ENCODE results near the gene RSPRY1.

RSPRY1 gene

DNA sequence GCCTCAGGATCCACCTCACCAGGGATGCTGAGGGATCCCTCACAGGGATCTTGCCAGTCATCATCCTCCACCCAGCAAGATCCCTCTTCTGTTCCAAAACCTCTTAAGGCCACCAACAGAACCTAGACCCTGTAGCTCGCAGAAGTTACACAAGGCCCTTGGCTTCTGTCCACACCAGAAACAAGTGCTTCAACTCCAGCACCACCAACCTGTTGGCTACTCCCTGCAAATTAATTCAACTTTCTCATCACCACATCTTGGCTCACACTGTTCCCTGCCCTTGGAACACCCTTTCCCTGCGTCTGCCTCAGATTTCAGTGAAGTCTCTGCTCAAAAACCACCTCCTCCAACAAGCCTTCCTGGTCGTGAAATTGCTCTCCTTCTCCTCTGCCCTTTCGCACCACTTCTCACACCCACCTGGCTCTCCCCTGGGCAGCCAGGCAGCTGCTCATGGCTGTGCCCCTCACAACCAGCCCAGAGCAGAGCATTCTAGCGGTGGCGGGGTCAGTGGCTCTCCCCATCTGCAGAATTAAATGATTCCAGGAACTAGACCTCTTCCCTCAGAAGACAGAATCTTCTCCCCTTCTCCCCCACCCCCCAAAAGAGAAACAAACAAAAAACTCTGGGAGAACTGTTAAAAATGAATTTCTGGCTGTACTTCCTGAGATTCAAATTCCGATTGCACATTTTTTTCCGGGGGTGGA, 96.5 kb downstream of the RSPRY1 start:
- Histone ChIP-seq H3K27me3 (replicated peaks; ENCODE audit: control insufficient read depth, insufficient read depth, low read length) (peaks cover 35% of the 10 kb centered on the region), H3K36me3 (ENCODE audit: control insufficient read depth, insufficient read depth, low read length, severe bottlenecking) (no peaks in the 10 kb centered on the region), H3K9me3 (ENCODE audit: control insufficient read depth, low read length) (no peaks in the 10 kb centered on the region), H3K4me3 (ENCODE audit: low read length) (no peak overlapping the region), H3K9ac (ENCODE audit: low read length) (no peak overlapping the region), H3K4me1 (ENCODE audit: control insufficient read depth, insufficient read depth, low read length) (peaks cover 6% of the 10 kb centered on the region)
- DNase-seq (ENCODE audit: low read depth) = no peak

DNA sequence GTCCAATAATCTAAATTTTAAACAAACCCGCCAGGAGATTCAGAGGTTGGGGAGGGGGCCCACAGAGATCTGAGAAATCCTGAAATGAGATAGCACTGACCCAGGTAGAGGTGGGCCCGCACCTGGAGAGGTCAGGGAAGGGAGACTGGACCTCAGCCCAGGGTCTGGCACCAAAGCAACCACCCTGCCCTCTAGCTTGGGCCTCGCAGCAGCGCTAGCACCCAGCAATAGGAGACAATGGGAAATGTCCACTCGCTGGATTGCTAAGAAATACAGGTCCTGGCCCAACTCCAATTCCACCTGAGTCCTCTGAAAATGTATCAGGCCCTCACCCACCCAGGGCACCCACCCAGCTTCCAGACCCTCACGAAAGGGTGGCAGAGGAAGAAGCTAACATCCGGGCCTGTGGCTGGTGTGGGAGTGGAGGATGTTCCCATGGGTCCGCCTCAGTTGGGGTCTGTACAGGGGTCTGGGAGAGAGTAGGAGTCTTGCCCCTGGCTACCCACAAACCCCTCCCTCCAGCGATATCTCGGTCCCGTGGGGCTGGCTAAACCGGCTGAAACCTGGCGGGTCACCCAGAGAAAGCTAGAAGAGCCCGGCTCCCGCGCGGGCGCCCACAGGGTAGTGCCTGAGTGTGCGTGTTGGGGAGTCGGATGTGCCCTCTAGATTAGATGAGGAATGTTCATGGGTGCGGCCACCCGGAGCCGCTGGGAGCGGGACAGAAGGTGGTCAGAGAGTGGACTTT, 97.3 kb downstream of the RSPRY1 start:
- H3K27me3 ChIP-seq (replicated peaks; ENCODE audit: control insufficient read depth, insufficient read depth, low read length) = peaks cover 35% of the 10 kb centered on the region
- H3K36me3 ChIP-seq (ENCODE audit: control insufficient read depth, insufficient read depth, low read length, severe bottlenecking) = no peaks in the 10 kb centered on the region
- H3K9me3 ChIP-seq (ENCODE audit: control insufficient read depth, low read length) = no peaks in the 10 kb centered on the region
- H3K4me3 ChIP-seq (ENCODE audit: low read length) = no peak overlapping the region
- peaks cover 5% of the 10 kb centered on the region for H3K4me1 ChIP-seq (ENCODE audit: control insufficient read depth, insufficient read depth, low read length)
- H3K9ac ChIP-seq (ENCODE audit: low read length) = no peak overlapping the region
- no peak for DNase-seq (ENCODE audit: low read depth)

DNA sequence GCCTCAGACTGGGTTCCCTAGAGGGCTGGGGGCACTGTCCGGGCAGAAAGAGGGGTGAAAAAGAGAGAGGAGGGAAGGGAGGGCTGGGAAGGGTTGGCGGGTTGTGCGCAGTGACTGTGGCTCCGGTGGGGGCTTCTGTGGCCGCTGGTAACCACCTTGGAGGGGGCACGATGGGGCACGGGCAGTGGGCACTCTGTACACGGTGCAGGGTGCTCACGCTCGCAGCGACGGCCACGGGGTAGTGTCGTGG, 97.8 kb downstream of the RSPRY1 start:
- H3K27me3 ChIP-seq (replicated peaks; ENCODE audit: control insufficient read depth, insufficient read depth, low read length) = peaks cover 35% of the 10 kb centered on the region
- DNase-seq (ENCODE audit: low read depth) = no peak
- H3K9ac ChIP-seq (ENCODE audit: low read length) = no peak overlapping the region
- no peaks in the 10 kb centered on the region for H3K36me3 ChIP-seq (ENCODE audit: control insufficient read depth, insufficient read depth, low read length, severe bottlenecking)
- no peaks in the 10 kb centered on the region for H3K9me3 ChIP-seq (ENCODE audit: control insufficient read depth, low read length)
- no peak overlapping the region for H3K4me3 ChIP-seq (ENCODE audit: low read length)
- peaks cover 5% of the 10 kb centered on the region for H3K4me1 ChIP-seq (ENCODE audit: control insufficient read depth, insufficient read depth, low read length)

DNA sequence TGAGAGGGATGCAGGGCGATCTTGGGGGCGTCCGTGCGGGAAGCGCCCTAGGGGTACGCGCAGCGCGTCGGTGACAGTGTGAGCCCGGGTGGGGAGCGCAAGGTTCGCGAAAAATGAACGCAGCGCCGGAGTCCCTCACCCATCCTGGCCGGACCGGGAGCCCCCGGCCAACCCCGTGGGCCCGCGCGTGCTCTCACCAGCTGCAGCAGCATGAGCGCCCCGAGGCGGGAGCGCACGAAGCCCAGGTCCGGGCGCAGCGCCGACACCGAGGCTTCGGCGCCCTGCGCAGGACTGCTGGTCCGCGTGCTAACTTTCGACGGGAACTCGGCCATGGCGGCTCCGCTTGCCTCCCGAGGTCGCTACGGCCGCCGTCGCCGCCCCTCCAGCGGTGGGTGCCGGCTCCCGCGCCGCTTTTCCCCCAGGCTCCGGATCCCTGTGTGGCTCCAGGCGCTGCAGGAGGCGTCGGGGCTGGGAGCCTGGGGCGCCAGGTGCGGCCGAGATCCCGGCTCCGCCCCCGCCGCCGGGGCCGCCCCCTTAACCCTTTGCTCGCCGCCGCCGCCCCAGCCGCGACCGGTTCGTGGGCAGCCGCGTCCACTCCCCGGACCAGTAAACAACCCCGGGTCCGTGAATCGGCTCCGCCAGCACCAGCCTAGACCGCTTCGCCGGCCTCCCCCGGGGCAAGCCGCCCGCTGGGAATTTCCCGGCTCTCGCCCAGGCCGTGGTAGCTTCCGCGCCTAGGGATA, 98.3 kb downstream of the RSPRY1 start, which contains the start of gene PLLP:
TSS of gene PLLP (minus strand) at position 464 of the 743 bp plus-strand sequence. CDS start at position 332, 132 bp downstream.
- peak within 1 kb of the TSS; percentile 70 for H3K4me3 ChIP-seq (ENCODE audit: low read length)
- H3K36me3 ChIP-seq (ENCODE audit: control insufficient read depth, insufficient read depth, low read length, severe bottlenecking) = no peaks in the 10 kb centered on the region
- DNase-seq (ENCODE audit: low read depth) = peak; percentile 61
- peaks cover 5% of the 10 kb centered on the region for H3K4me1 ChIP-seq (ENCODE audit: control insufficient read depth, insufficient read depth, low read length)
- peaks cover 35% of the 10 kb centered on the region for H3K27me3 ChIP-seq (replicated peaks; ENCODE audit: control insufficient read depth, insufficient read depth, low read length)
- no peak within 1 kb of the TSS for H3K9ac ChIP-seq (ENCODE audit: low read length)
- H3K9me3 ChIP-seq (ENCODE audit: control insufficient read depth, low read length) = no peaks in the 10 kb centered on the region

DNA sequence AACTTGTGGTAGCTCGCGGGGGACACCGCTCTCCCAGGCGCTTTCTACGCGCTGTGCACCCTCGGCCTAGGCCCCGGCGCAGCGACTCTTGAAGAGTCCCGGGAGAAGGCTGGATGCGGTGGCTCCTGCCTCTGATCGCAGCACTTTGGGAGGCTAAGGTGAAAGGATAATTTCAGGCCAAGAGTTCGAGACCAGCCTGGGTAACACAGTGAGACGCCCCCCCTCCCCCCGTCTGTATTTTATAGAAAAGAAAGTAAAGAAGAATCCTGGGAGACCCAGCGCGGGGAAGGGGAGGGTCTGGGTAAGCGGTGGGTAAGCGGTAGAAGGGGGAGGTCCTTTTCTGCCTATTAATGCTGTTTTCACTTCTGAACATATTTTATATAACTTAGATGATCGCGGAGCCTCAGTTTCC, 98.8 kb downstream of the RSPRY1 start:
- Histone ChIP-seq H3K9ac (ENCODE audit: low read length) (no peak overlapping the region), H3K27me3 (replicated peaks; ENCODE audit: control insufficient read depth, insufficient read depth, low read length) (peaks cover 35% of the 10 kb centered on the region), H3K4me1 (ENCODE audit: control insufficient read depth, insufficient read depth, low read length) (peaks cover 7% of the 10 kb centered on the region), H3K36me3 (ENCODE audit: control insufficient read depth, insufficient read depth, low read length, severe bottlenecking) (no peaks in the 10 kb centered on the region), H3K4me3 (ENCODE audit: low read length) (peak overlapping the region; percentile 70), H3K9me3 (ENCODE audit: control insufficient read depth, low read length) (no peaks in the 10 kb centered on the region)
- DNase-seq (ENCODE audit: low read depth) = no peak

DNA sequence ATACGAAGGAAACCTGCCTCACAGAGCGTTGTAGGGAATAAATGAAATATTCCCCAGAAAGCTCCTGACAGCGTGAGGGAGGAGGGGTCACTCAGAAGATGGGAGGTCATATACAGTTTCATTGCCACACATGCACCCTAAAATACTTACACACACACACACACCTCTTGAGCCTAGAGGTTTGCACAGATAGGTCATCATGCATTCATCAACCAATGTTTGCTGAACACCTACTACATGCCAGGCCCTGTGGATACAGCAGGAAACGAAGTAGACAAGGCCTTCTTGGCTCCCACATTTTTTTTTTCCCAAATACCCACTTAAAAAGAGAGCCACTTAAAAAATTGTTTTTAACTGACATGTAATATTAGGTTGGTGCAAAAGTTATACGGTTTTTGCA, 99.2 kb downstream of the RSPRY1 start:
- no peak overlapping the region for H3K4me3 ChIP-seq (ENCODE audit: low read length)
- peaks cover 35% of the 10 kb centered on the region for H3K27me3 ChIP-seq (replicated peaks; ENCODE audit: control insufficient read depth, insufficient read depth, low read length)
- H3K36me3 ChIP-seq (ENCODE audit: control insufficient read depth, insufficient read depth, low read length, severe bottlenecking) = no peaks in the 10 kb centered on the region
- no peaks in the 10 kb centered on the region for H3K9me3 ChIP-seq (ENCODE audit: control insufficient read depth, low read length)
- no peak overlapping the region for H3K9ac ChIP-seq (ENCODE audit: low read length)
- DNase-seq (ENCODE audit: low read depth) = no peak
- H3K4me1 ChIP-seq (ENCODE audit: control insufficient read depth, insufficient read depth, low read length) = peaks cover 10% of the 10 kb centered on the region

DNA sequence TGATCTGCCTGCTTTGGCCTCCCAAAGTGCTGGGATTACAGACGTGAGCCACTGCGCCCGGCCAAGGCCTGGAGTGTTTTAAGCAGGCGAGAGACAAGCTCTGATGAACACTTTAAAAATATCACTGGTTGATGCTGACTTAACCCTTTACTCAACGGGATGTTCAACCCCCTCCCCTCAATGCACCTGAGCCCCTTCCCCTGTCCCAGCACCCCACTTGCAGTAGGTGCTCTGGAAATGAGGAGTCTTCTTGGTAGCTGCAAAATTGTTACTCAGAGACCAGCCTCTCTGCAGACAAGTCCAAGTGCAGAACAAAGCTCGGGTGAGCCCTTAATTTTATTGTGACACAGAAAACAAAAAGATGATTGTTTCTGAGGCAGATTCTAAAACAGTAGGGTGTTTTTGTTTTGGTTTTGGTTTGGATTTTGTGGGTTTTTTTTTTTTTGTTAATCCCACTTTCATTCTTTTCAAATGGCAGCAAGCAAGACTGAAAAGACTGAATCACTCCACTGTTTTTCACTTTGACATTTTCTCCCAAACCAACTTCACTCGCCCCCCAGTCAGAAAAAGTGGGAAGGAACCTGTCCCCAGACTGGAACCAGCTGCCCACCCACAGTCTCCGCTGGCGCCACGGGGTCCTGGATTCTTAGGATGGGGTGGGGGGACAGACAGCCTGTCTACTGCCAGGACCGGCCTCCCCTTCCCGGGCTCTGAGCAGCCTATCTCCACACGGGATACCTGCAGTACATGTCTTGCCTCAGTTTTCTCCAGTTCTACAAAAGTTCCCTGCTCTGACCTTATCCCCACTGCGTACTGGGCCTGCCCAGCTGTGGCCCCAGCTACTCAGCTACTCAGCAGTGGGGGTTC, 103.5 kb downstream of the RSPRY1 start:
- peaks cover 12% of the 10 kb centered on the region for H3K27me3 ChIP-seq (replicated peaks; ENCODE audit: control insufficient read depth, insufficient read depth, low read length)
- no peaks in the 10 kb centered on the region for H3K9me3 ChIP-seq (ENCODE audit: control insufficient read depth, low read length)
- H3K36me3 ChIP-seq (ENCODE audit: control insufficient read depth, insufficient read depth, low read length, severe bottlenecking) = no peaks in the 10 kb centered on the region
- no peak overlapping the region for H3K4me3 ChIP-seq (ENCODE audit: low read length)
- DNase-seq (ENCODE audit: low read depth) = no peak
- H3K9ac ChIP-seq (ENCODE audit: low read length) = no peak overlapping the region
- H3K4me1 ChIP-seq (ENCODE audit: control insufficient read depth, insufficient read depth, low read length) = peaks cover 5% of the 10 kb centered on the region

Data from adipocyte (in vitro differentiated cells).